ENCODE results near the gene ITGA8. TPM values are rescaled to one million over a fixed set of nuclear protein-coding genes. Genes with fewer than 3 reads are reported as not detected.
"Not testable (repeated sequence)": the region's sequence is repeated elsewhere in the genome, so short reads cannot be mapped to it uniquely, and the experiment has no call there.

The ITGA8 gene
- polyA plus RNA-seq (ENCODE audit: low read depth in 6 of 6) = not detected

GRCh38 chr10:15719899-15720634, at the start of gene ITGA8:
TSS of gene ITGA8 (minus strand) at chr10:15719922. CDS start at chr10:15719771, 151 bp downstream.
- DNase-seq (no peak), ATAC-seq (ENCODE audit: low read depth in 2 of 2) (no peak)
- peaks cover 0 to 8% of the 10 kb centered on the region in 2 donors for H3K36me3 Mint-ChIP-seq
- peaks cover 0 to 9% (median 2%) of the 10 kb centered on the region in 3 donors for H3K4me1 Mint-ChIP-seq
- H3K27ac Mint-ChIP-seq = no peak within 1 kb of the TSS
- H3K9me3 Mint-ChIP-seq = no peaks in the 10 kb centered on the region
- peaks cover 27 to 55% (median 43%) of the 10 kb centered on the region in 3 donors for H3K27me3 Mint-ChIP-seq
- H3K4me3 Mint-ChIP-seq = peak within 1 kb of the TSS in 2 of 8 donors; percentile 29 to 76

- Mint-ChIP-seq H3K4me1 (no peaks in the 10 kb centered on the region), H3K4me3 (no peak overlapping the region), H3K27me3 (no peaks in the 10 kb centered on the region), H3K9me3 (peaks cover 8 to 20% (median 11%) of the 10 kb centered on the region in 7 donors), H3K27ac (no peak overlapping the region), H3K36me3 (peaks cover 0 to 9% of the 10 kb centered on the region in 2 donors)
- ATAC-seq (ENCODE audit: low read depth in 2 of 2) = no peak
- no peak for DNase-seq
These were observed 45.3 kb upstream of the ITGA8 start for GRCh38 chr10:15764892-15765454.

GRCh38 chr10:15763006-15763405, 43.3 kb upstream of the ITGA8 start:
- no peak for DNase-seq
- no peaks in the 10 kb centered on the region for H3K4me1 Mint-ChIP-seq
- H3K9me3 Mint-ChIP-seq = peaks cover 8 to 20% (median 11%) of the 10 kb centered on the region in 7 donors
- H3K27ac Mint-ChIP-seq = no peak overlapping the region
- no peak for ATAC-seq (ENCODE audit: low read depth in 2 of 2)
- H3K36me3 Mint-ChIP-seq = peaks cover 0 to 9% of the 10 kb centered on the region in 2 donors
- peaks cover 0 to 11% (median 6%) of the 10 kb centered on the region in 3 donors for H3K27me3 Mint-ChIP-seq
- peak overlapping the region in 1 of 8 donors; percentile 57 for H3K4me3 Mint-ChIP-seq

- Mint-ChIP-seq H3K9me3 (peaks cover 8 to 19% (median 8%) of the 10 kb centered on the region in 7 donors), H3K27me3 (peaks cover 0 to 11% (median 6%) of the 10 kb centered on the region in 3 donors)
- H3K4me3 Mint-ChIP-seq; ATAC-seq (ENCODE audit: low read depth in 2 of 2); H3K27ac Mint-ChIP-seq; H3K36me3 Mint-ChIP-seq; H3K4me1 Mint-ChIP-seq; DNase-seq: not testable (repeated sequence)
These were observed 42.5 kb upstream of the ITGA8 start for GRCh38 chr10:15762239-15762638.

GRCh38 chr10:15761224-15761623, 41.5 kb upstream of the ITGA8 start:
- ATAC-seq (ENCODE audit: low read depth in 2 of 2); H3K27ac Mint-ChIP-seq; H3K36me3 Mint-ChIP-seq; DNase-seq; H3K4me3 Mint-ChIP-seq; H3K4me1 Mint-ChIP-seq: not testable (repeated sequence)
- Mint-ChIP-seq H3K27me3 (peaks cover 5 to 15% (median 11%) of the 10 kb centered on the region in 3 donors), H3K9me3 (peaks cover 7 to 19% (median 8%) of the 10 kb centered on the region in 7 donors)

GRCh38 chr10:15760681-15761080, 41.0 kb upstream of the ITGA8 start:
- ATAC-seq (ENCODE audit: low read depth in 2 of 2) (no peak), DNase-seq (no peak)
- peak overlapping the region in 1 of 6 donors; percentile 81 for H3K27ac Mint-ChIP-seq
- H3K4me1 Mint-ChIP-seq = no peaks in the 10 kb centered on the region
- H3K27me3 Mint-ChIP-seq = peaks cover 7 to 19% (median 15%) of the 10 kb centered on the region in 3 donors
- H3K9me3 Mint-ChIP-seq = peaks cover 7 to 19% (median 8%) of the 10 kb centered on the region in 7 donors
- no peak overlapping the region for H3K4me3 Mint-ChIP-seq
- peaks cover 0 to 9% of the 10 kb centered on the region in 2 donors for H3K36me3 Mint-ChIP-seq

GRCh38 chr10:15759265-15759664, 39.5 kb upstream of the ITGA8 start:
- Mint-ChIP-seq H3K27me3 (peaks cover 7 to 19% (median 15%) of the 10 kb centered on the region in 3 donors), H3K36me3 (peaks cover 2% of the 10 kb centered on the region in 2 donors), H3K9me3 (peaks cover 0 to 13% (median 5%) of the 10 kb centered on the region in 7 donors), H3K27ac (no peak overlapping the region), H3K4me1 (no peaks in the 10 kb centered on the region), H3K4me3 (no peak overlapping the region)
- ATAC-seq (ENCODE audit: low read depth in 2 of 2) (no peak), DNase-seq (no peak)

GRCh38 chr10:15758618-15759017, 38.9 kb upstream of the ITGA8 start:
- H3K27ac Mint-ChIP-seq = no peak overlapping the region
- H3K36me3 Mint-ChIP-seq = peaks cover 0 to 4% of the 10 kb centered on the region in 2 donors
- ATAC-seq (ENCODE audit: low read depth in 2 of 2) = no peak
- no peaks in the 10 kb centered on the region for H3K4me1 Mint-ChIP-seq
- no peak overlapping the region for H3K4me3 Mint-ChIP-seq
- DNase-seq = no peak
- peaks cover 7 to 19% (median 15%) of the 10 kb centered on the region in 3 donors for H3K27me3 Mint-ChIP-seq
- H3K9me3 Mint-ChIP-seq = peaks cover 0 to 13% (median 5%) of the 10 kb centered on the region in 7 donors

- ATAC-seq (ENCODE audit: low read depth in 2 of 2) (no peak), DNase-seq (no peak)
- Mint-ChIP-seq H3K4me3 (no peak overlapping the region), H3K36me3 (peaks cover 0 to 4% of the 10 kb centered on the region in 2 donors), H3K4me1 (no peaks in the 10 kb centered on the region), H3K27ac (no peak overlapping the region), H3K9me3 (no peaks in the 10 kb centered on the region), H3K27me3 (peaks cover 15 to 33% (median 29%) of the 10 kb centered on the region in 3 donors)
These were observed 35.2 kb upstream of the ITGA8 start for GRCh38 chr10:15754937-15755336.

- H3K4me3 Mint-ChIP-seq = no peak overlapping the region
- no peak for ATAC-seq (ENCODE audit: low read depth in 2 of 2)
- DNase-seq = no peak
- H3K27ac Mint-ChIP-seq = no peak overlapping the region
- no peaks in the 10 kb centered on the region for H3K4me1 Mint-ChIP-seq
- H3K9me3 Mint-ChIP-seq = no peaks in the 10 kb centered on the region
- H3K27me3 Mint-ChIP-seq = peaks cover 10 to 36% (median 26%) of the 10 kb centered on the region in 3 donors
- H3K36me3 Mint-ChIP-seq = peaks cover 0 to 4% of the 10 kb centered on the region in 2 donors
These were observed 31.3 kb upstream of the ITGA8 start for GRCh38 chr10:15751046-15751445.

GRCh38 chr10:15748126-15748525, 28.4 kb upstream of the ITGA8 start:
- ATAC-seq (ENCODE audit: low read depth in 2 of 2) = no peak
- Mint-ChIP-seq H3K36me3 (no peaks in the 10 kb centered on the region), H3K4me1 (no peaks in the 10 kb centered on the region), H3K27ac (no peak overlapping the region), H3K9me3 (no peaks in the 10 kb centered on the region), H3K4me3 (peak overlapping the region in 1 of 8 donors; percentile 32), H3K27me3 (peaks cover 16 to 37% (median 22%) of the 10 kb centered on the region in 3 donors)
- no peak for DNase-seq

GRCh38 chr10:15747632-15748031, 27.9 kb upstream of the ITGA8 start:
- no peak for DNase-seq
- H3K4me1 Mint-ChIP-seq = no peaks in the 10 kb centered on the region
- H3K9me3 Mint-ChIP-seq = no peaks in the 10 kb centered on the region
- peaks cover 17 to 32% (median 17%) of the 10 kb centered on the region in 3 donors for H3K27me3 Mint-ChIP-seq
- H3K4me3 Mint-ChIP-seq = no peak overlapping the region
- no peaks in the 10 kb centered on the region for H3K36me3 Mint-ChIP-seq
- ATAC-seq (ENCODE audit: low read depth in 2 of 2) = no peak
- no peak overlapping the region for H3K27ac Mint-ChIP-seq

GRCh38 chr10:15745751-15746150, 26.0 kb upstream of the ITGA8 start:
- Mint-ChIP-seq H3K36me3 (no peaks in the 10 kb centered on the region), H3K9me3 (no peaks in the 10 kb centered on the region), H3K4me1 (no peaks in the 10 kb centered on the region), H3K4me3 (no peak overlapping the region), H3K27ac (no peak overlapping the region), H3K27me3 (peaks cover 12 to 38% (median 23%) of the 10 kb centered on the region in 3 donors)
- DNase-seq = no peak
- no peak for ATAC-seq (ENCODE audit: low read depth in 2 of 2)
